GM18508 (cell line): ENCODE results near the gene LRP8.

Source experiments
- ATAC-seq: cut with Tn5 transposase; IDR thresholded peaks from one replicate; pipeline ENCODE4 v1.9.1; 2021; ENCODE audit warnings: moderate number of reproducible peaks; ENCODE audit not compliant: insufficient read depth, unreplicated experiment

The LRP8 gene

DNA sequence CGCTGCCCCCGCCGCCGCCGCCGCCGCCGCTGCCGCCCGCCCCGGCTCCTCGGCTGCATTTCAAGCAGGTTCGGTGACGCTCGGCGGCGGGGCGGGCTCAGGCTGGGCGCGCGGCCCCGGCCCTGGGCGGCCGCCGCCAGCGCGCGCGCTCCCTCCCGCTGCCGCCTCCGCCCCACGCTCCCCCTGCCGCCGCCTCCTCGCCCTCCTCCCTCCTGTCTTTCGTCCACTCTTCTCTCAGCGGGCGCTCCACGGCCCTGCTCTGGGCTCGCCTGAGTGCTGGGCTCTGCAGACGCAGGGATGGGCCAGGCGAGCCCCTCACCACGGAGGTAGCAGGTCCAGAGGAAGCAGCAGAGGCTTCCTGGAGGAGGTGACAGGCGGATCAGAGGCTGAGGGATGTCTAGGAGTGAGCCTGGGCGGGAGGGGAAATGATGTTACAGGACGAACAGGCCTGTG lies at the start of gene LRP8:
LRP8 (minus strand) TSS at position 62 of the 453 bp plus-strand sequence. CDS start 158 bp downstream, outside the sequence.
- ATAC-seq = no peak

DNA sequence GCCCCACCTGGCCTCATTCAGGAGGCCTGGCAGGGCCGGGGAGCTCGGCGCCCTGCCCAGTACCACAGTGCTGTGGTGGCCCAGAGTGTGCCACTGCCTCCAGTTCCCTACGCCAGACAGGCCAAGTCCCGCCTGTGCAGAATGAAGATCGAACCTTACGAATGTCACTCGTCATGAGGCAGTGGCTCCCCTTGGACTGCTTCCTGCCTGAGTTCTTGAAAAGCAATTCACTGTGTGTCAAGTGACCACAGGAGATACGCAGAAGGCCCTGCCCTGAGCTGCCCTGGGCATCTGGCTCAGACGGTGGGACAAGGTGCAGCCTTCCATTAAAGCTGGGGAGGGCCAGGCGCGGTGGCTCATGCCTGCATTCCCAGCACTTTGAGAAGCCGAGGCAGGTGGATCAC lies 49.6 kb upstream of the LRP8 start:
- no peak for ATAC-seq

DNA sequence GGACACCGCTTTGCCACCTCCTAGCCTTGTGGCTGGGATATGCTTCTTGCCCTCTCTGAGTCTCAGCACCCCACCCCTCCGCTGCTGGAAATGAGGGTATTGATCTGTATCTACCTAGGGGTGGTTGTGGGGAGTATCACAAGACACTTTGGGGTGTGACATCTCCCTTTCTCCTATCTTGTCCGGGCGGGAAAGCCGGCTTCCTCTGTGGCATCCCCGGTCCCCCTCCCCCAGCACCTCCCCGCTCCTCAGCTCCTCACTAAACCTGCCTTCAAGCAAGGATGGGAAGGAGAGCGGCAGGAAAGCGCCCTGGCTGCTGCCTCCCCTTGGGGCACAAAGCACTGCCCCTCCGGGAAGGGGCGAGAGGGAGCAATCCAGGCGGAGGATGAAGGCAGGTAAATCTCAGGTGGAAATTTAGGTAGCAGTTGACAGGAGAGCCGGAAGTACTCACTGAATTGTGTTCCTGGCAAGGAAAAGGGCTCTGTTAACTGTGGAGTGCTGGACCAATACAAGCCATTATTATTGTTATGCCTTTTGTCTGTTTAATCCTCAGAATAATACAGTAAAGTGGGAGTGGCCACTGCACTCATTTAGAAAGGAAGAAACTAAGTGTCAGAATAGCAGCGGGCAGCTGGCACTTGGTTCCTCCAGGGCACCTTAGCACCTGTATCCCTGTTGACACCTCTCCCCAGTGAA lies 49.0 kb upstream of the LRP8 start:
- no peak for ATAC-seq

DNA sequence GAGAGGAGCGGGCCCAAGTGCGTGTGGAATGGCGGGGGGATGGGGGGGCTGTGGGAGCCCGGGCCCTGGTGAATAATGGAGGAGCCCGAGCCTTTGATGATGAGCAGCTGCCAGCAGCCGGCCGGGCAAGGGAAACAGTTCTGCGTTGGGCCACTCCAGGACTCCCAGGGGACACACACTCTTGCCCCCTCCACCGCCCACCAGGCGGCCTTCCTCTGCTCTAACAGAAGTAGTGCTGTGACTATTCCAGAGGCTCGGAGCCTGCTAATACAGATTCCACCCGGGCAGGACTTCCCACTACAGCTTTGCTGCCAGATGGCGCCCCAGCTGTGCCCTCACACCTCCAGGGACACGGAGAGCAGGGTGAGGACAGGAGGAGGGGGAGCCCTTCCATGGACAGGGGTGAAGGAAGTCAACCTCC lies 48.2 kb upstream of the LRP8 start:
- no peak for ATAC-seq

DNA sequence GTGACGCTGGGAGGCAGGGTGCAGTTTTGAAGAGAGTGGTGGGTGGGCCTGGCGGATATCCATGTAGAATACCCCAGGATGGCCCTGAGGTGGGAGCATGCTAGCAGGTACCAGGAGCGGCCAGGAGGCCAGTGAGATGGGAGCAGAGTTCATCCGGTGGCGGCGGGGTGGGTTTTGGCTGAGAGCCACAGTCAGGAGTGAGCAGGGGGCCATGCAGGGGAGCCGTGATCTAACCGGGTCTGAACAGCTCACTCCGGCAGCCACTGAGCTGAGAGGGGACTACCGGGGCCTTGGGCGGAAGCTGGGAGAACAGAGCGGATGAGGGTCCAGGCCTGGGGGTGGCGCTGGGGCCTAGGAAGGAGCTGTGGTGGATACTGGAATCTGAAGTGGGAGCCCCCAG lies 47.6 kb upstream of the LRP8 start:
- no peak for ATAC-seq

DNA sequence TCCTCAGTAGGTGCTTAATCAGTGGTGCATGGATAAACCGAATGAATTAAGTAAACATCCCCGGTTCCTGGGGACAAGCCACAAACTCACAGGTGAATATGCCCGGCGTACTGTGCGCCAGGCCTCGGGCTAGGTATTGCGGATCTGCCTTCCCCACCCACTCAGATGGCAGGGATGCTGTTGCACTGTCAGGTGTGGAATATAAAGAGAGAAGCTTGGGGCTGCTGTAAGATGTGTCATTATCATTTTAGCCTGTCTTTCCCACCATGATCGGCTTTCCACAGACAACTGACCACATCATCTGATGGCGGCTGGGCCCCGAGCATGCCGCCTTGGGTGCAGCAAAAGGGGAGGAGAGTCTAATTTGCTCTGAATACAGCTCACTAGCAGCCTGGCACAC lies 45.4 kb upstream of the LRP8 start:
- ATAC-seq = no peak

DNA sequence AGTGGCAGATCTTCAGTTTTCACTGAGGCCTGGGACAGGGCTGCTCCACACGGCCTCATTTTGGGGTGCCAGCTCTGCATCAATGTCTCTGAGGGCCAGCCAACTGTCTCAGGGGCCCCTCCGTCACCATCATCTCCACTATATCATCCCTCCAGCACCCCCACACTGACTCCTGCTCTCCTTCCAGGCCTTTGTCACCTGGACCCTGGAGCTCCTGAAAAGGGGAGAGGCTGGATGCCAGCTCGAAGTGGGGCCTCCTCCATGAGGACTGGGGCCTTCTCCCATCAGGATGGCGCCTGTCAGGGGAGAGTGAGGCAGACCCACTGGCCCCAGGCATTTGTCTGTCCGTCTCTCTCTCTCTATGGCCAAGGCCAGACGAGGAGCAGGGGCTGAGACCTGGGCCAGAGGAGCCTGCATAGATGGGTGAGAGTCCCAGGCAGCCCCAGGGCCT lies 44.7 kb upstream of the LRP8 start:
- no peak for ATAC-seq

DNA sequence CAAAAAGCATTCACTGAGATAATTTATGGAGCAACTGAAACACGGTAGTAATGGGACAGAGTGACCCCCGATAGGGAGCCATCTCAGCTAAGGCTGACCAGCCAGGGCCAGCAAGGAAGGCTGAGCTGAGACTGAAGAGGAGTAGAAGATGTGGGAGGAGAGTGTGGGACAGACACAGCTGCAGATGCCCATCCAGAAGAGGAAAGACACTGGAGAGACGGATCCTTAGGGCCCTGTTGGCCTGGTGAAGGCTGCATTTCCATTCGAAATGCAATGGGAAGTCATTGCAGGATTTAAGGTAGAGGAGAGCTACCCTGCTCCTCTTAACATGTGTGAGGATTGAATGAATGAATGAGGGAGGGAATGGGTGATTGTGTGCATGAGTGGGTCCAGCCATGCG lies 44.0 kb upstream of the LRP8 start:
- ATAC-seq = no peak

DNA sequence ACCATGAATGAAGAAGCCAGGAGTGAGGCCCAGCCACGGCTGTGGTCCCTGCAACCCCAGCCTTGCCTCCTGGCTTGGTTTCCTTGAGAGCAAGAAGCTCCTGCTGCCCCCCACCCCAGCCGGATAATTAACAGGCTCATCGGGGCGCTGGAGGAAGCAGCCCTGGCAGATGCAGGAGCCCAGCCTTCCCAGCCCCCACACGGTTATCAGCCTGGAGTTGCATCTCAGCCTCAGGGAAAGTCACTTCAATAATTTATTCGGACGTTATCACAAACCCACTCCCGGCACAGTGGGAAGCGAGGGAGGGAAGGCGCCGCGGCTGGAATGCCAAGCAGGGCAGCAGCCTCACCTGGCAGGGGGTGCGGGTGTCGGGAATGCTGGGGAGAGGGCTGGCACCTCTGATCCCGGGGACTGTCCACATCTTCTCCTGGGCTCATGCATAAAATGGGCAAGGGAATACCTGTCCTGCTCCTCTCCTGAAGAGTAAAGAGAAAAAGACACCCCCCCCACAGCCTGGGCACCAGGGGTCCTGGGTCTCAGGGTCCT lies 43.3 kb upstream of the LRP8 start:
- ATAC-seq = no peak

DNA sequence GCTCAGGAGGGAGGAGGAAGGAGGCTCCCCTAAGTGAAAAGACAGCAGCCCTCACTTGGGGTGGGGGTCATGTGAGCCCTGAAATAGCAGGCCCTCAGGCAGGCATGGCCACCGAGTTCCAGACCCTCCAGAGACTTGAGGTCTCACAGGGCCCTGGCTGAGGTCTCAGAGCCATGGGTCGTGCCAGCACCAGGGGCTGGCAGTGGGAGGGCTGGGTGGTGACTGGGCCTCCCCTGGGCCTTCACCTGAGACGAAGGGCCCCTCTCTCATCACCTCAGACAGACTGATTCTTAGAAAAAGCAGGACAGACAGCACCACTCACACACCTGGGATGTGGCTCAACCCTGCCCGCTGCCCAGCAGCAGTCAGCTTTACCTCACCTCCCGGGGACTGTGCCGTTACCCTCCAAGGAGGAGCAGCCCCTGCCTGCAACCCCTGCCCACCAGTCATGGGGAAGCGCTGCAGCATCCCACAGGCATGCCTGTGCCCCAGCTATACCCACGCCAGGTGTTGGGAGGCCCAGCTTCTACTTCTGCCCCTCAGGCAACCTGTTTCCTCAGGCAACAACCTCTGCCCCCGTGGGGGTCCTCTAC lies 42.6 kb upstream of the LRP8 start:
- ATAC-seq = no peak

DNA sequence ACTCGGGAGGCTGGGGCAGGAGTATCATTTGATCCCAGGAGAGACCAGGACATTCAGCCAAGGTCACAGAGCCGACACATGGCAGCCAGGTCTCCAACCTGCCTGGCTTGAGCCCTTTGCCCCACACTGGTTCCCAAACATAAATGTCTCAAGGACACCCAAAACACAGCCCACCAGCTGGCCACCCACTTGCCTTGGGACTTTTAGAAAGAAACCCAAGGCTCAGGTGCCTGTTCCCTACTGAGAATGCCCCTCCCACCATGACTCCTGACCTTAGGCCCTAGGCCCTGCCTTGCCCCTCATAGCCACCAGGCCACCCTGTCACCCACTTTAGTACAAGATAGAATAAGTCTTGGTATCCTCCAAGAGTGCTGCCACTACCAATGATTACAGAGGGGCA lies 41.9 kb upstream of the LRP8 start:
- ATAC-seq = no peak

DNA sequence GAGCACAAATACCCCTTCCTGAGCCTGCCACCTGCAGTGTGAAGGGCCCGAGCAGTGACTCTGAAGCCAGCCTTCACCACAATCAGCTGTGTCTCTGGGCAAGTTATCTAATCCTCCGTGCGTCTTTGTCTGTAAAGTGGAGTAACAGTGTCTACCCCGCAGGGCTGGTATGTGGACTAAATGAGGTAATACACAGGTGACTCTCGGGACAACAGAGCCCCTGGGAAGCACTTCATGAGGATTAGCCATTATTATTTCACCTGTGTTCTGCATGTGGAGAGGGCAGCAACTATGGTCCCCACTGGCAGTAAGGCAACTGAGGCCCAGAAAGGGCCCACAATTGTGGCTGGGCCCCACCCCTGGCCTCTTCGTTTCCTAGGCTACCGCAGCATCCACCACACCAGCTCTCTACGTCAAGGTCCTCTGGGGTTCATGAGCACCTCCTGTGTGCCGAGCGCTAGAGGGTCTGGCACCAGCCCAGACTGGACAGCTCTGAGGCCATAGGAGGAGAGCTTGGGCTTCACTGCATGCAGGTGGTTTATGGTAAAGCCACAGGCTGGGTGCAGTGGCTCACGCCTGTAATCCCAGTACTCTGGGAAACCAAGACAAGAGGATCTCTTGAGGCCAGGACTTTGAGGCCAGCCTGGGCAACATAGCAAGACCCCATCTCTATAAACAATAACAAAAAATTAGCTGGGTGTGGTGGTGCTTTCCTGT lies 41.3 kb upstream of the LRP8 start:
- ATAC-seq = no peak

DNA sequence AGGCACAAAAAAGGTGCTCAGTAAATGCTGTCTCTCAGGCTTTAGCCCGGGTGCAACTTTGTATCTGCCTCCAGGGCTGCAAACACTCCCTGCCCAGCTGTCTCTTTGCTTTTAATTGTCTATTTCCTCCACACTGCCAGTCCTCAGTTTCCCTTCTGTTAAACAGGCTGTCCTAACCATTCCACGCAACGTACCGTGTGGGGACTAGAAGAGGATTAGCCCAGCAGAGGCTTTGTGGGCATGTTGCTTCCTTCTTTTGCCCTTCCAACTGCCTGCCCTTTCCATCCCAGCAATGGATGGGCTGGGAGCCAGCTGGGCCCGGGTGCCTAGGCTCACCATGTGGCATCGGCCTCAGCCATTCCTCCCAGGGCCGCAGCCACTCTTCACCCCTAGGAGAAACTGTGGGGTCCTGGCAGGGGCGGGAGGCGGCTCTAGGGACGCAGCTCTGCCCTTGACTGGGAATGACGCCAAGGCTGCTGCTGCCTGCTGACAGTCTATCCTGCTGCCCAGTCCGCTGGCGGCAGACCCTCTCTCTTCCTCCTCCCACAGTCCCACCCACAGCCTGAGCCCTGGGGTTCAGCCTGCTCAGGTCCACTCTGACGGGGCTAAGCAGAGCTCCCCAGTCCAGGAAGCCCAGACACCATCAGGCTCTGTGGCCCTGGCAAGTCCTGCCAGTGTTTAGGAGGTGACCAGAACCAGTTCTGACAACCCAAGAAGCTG lies 40.6 kb upstream of the LRP8 start:
- no peak for ATAC-seq

DNA sequence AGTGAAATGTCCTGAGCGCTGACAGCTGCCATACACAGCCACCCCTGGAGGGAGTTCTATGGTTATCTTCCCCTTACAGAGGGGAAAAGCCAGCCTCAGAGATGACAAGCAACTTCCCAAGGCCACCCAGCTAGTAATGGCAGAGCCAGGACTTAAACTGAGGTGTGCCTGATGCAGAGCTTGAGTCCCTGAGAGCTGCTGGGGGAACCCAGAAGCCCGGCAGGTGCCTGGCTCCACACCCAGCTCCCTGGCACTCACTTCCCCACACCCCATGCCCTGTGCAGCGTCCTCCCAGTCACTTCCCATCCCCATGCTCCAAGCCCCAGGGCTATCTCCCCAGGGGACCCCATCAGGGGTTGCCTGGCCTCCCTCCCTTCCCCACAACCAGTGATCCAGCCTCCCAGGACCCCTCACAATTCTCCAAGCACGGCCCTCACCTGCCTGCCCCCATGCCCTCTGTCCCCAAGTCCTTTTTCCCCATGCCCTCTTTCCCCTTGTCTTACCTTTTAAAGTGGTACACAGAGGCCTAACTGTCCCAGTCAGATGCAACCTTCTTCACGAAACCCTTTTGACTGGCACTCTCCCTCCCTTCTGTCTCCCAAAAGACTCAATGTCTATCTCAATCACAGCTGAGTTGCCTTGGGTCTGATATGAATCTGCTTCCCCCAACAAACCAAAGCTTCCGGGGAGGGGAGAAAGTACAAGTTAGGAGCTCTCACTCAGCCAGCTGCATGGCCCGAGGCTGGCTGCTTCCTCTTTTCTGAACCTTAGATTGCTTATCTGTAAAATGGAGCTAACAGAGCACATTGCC lies 39.8 kb upstream of the LRP8 start:
- ATAC-seq = peak; percentile 53

DNA sequence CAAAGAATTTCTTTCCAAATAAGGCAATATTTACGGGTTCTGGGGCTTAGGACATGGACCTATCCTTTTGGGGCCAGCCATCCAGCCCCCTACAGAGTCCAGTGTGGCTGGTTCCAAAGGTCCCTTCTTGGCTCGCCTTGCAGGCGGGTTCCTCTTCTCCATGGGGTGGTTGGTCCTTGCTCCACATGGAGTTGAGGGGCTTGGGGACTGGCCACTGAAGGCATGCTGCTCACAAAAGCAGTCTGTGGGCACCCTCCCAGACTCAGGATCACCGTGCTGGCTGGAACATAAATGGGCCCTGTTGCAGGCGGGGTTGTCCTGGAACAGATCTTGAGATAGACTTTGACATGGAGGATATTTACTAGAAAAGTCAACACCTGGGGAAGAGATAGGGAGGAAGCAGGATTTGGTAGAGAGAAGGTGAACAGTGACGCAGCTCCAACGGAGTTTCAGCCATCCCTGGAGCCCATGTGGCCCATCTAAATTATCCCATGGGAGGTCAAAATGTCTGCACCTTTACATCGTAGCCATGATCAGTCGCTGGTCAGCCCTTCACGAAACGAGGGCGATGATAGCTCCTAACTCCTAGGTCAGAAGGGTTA lies 39.1 kb upstream of the LRP8 start:
- ATAC-seq = no peak

DNA sequence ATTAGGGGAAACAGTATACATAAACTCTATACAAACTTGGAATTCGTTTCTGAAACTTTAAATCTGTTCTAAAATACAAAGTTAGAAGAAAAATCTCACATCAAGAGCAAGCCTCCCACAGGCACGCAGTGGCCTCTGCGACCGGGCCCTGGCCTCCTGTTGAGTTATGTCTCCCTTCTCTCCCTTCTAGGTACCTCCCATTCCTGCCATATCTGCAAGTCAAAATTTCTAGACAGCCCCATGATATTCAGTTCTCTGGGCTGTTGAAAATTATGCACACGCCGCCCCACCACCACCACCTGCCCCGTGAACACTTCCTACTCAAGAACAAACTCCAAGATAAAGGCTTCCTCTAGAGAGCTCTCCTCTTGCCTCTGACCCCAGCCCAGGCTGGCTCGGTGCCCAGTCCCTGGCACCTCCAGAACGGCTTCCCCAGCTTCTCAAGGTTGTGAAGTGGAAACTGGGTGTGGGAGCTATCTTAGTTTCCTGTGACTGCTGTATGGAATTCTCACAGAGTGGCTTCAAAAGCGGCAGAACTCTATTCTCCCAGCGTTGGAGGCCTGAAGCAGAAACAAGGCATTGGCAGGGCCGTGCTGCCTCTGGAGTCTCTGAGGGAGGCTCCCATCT lies 37.7 kb upstream of the LRP8 start:
- ATAC-seq = no peak

DNA sequence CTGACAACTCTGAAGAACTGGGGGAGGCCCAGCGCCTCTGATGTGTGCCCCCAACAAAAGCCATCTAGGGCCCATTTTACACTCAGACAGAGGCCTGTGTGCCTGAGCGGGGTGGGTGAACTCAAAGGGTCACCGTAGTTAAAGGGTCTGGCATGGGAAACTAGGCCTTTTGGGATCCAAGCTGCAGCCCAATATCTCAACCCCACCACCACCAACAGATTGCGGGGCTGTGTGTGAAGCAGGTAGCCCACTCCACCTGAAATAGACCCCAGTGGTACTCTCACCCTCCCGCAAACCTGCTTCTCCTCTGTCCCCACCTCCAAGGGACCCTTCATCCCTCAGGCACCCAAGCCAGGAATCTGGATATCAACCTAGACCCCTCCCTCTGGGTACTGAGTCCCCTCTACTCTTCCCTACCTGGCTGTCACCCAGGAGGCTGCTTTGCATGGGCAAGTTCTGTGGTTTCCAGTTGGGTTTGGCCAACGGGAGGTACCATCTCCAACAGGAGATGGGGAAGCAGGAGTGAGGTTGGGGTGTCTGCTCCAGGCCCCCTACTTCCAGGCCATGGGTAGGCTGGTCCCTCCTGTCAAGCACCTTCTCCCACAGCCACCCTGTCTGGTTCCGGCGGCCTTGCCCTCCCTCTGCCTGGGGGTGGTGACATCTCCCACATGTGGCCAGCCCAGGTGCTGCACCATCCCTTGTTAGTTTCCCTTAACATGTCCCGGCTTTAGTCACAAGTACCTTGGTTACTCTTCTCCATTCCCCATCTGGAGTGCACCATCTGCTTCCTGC lies 35.2 kb upstream of the LRP8 start:
- no peak for ATAC-seq

DNA sequence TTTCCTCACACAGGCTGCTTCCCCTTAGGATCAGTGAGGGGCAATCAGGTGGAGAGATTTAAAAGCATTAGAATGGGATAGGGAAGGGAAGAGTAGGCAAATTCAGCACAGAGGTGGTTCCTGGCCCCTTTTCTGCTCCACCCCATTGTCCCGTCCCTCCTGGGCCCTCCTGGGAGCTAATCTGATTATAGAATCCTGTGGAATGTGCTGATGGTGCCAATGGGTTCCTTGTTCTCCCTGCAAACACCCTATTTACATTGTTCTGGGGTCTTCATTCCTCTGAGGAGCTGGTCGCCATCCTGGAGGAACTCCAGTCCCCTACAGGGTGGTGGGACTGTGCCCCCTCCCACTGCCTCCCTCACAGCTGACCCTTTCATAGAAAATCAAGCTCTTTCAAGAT lies 34.4 kb upstream of the LRP8 start:
- no peak for ATAC-seq
